Colon (tissue), 2 donors: ENCODE results near the gene SECTM1.

Experiments used
- FAIRE-seq: peaks from 2 replicates; lab custom pipeline; 2012; peaks lifted over from hg19 to GRCh38; lab: Jason Lieb, UNC
- donor health status: control.
- donor health status: control.

SECTM1 gene

GRCh38 chr17:82346342-82347300 lies 13.1 kb upstream of the SECTM1 start:
- no peak for FAIRE-seq

GRCh38 chr17:82345151-82345976 lies 11.8 kb upstream of the SECTM1 start:
- no peak for FAIRE-seq

- no peak for FAIRE-seq
These were observed 10.8 kb upstream of the SECTM1 start for GRCh38 chr17:82344175-82344907.

- FAIRE-seq = no peak
These were observed 10.0 kb upstream of the SECTM1 start for GRCh38 chr17:82343560-82343959.

GRCh38 chr17:82342361-82343079 lies 9.0 kb upstream of the SECTM1 start:
- FAIRE-seq = no peak

GRCh38 chr17:82339634-82340580 lies 6.3 kb upstream of the SECTM1 start:
- no peak for FAIRE-seq

GRCh38 chr17:82338858-82339633 lies 5.5 kb upstream of the SECTM1 start:
- FAIRE-seq = no peak

- FAIRE-seq = no peak
These were observed 1.2 kb upstream of the SECTM1 start for GRCh38 chr17:82334622-82335394.

- no peak for FAIRE-seq
These were observed 647 bp upstream of the SECTM1 start for GRCh38 chr17:82334204-82334621.

- FAIRE-seq = no peak
These were observed 792 bp downstream of the SECTM1 start for GRCh38 chr17:82332669-82333278.

- no peak for FAIRE-seq
These were observed 2.1 kb downstream of the SECTM1 start for GRCh38 chr17:82331345-82331939.

- no peak for FAIRE-seq
These were observed 3.0 kb downstream of the SECTM1 start for GRCh38 chr17:82330322-82331239.

GRCh38 chr17:82329683-82330321 lies 3.8 kb downstream of the SECTM1 start:
- FAIRE-seq = no peak

GRCh38 chr17:82328994-82329507 lies 4.5 kb downstream of the SECTM1 start:
- no peak for FAIRE-seq

GRCh38 chr17:82328141-82328993 lies 5.2 kb downstream of the SECTM1 start:
- FAIRE-seq = no peak
